Psoas muscle (tissue), 8 donors: ENCODE measurements around the gene NEIL1. TPM values are rescaled to one million over a fixed set of nuclear protein-coding genes. Genes with fewer than 3 reads are reported as not detected.

Source experiments
- ATAC-seq, 4 donors: fragments of 200-7000 bp; cut with Tn5 transposase; one replicate each; pipeline ENCODE4 v1.9.1; 2020; ENCODE audit warnings: moderate library complexity in 3 of 4, mild to moderate bottlenecking in 2 of 4
- DNase-seq, 2 donors: peaks; one replicate each; pipeline ENCODE4 v3.0.0-alpha.2; 2020
- H3K27ac ChIP-seq: fragments of 200-600 bp; one replicate; pipeline ENCODE4 v1.8.0; 2022
- H3K27me3 ChIP-seq, 3 donors: fragments of 200-600 bp in 1 of 3; one replicate each; pipeline versions ENCODE4 v1.6.1 to v1.8.0; 2013 to 2022; ENCODE audit warnings: low read length in 2 of 3, mild to moderate bottlenecking in 2 of 3, moderate library complexity in 1 of 3; ENCODE audit not compliant: insufficient read depth in 3 of 3
- H3K36me3 ChIP-seq, 2 donors: fragments of 200-600 bp in 1 of 2; one replicate each; pipeline versions ENCODE4 v1.6.1 to v1.8.0; 2013 to 2022; ENCODE audit warnings: low read depth in 1 of 2, mild to moderate bottlenecking in 1 of 2, moderate library complexity in 1 of 2; ENCODE audit not compliant: insufficient read depth in 1 of 2
- H3K4me1 ChIP-seq: fragments of 200-600 bp; one replicate; pipeline ENCODE4 v1.8.0; 2022
- H3K4me3 ChIP-seq: fragments of 200-600 bp; one replicate; pipeline ENCODE4 v1.8.0; 2022; ENCODE audit warnings: mild to moderate bottlenecking
- H3K9me3 ChIP-seq: fragments of 200-600 bp; one replicate; pipeline ENCODE4 v1.8.0; 2022
- CTCF ChIP-seq: fragments of 200-600 bp; IDR thresholded peaks from one replicate; pipeline ENCODE4 v1.8.0; 2022; ENCODE audit warnings: antibody characterized with exemption
- WGBS, 3 donors: extraction: QIAGEN DNeasy Blood & Tissue Kit; methylation state at CpG; one replicate each; pipeline versions ENCODE4 v1.1.6 to v1.1.7; 2013; 5-methylcytosine and 5-hydroxymethylcytosine counted together
- intact Hi-C, 2 donors: fragments of 100-400 bp; cut with DNase I; formaldehyde crosslinking; loops; one replicate each; pipeline versions ENCODE4 v1.11.0 to v1.14.2; 2022
- polyA plus RNA-seq, 3 donors: library from polyadenylated mRNA; stranded (reverse); fragments of 200-250 nt; gene quantifications; one replicate each; pipeline ENCODE4 v1.2.3, GENCODE V29; 2013
- total RNA-seq, 4 donors: library from RNA; stranded (reverse); fragmentation: NEBNext Ultra II Directional in 2 of 4; extraction: Animal tissue kit (Norgen Biotek cat#: 25700) in 2 of 4; gene quantifications; one replicate each; pipeline versions ENCODE4 v1.2.1 to v1.2.4, GENCODE V29; 2021 to 2023
- donor health status: healthy with polysubstance abuse.
- donor health status: DM: no; HTN: no; CAD: no; lungs with moderate emphysema.
- donor health status: Bipolar disorder and iron deficiency.
- donor health status: healthy.
- donor health status: DM: yes; HTN: yes; CAD: no.
- donor health status: DM: no; HTN: no; CAD: no.
- donor health status: DM: no; HTN: no; CAD: no.
- donor health status: DM: yes; HTN: yes; CAD: no.

NEIL1 gene
- total and polyA plus RNA-seq, 7 donors: 3.2 to 11.3 (median 4.4) TPM

- intact Hi-C loops: no loop called here
- H3K4me3 ChIP-seq: peak overlapping the region; percentile 94
- ATAC-seq (no peak), DNase-seq (no peak)
- TF ChIP-seq CTCF: no peak
- no peaks in the 10 kb centered on the region for H3K9me3 ChIP-seq
- H3K36me3 ChIP-seq: peaks cover 0 to 20% of the 10 kb centered on the region in 2 donors
- WGBS, 3 donors: 38 to 46% (median 45%) methylated on average over 3 of the region's 3 CpGs
- H3K4me1 ChIP-seq: peaks cover 12% of the 10 kb centered on the region
- H3K27me3 ChIP-seq: no peaks in the 10 kb centered on the region
- peak overlapping the region; percentile 76 for H3K27ac ChIP-seq
Measured at GRCh38 chr15:75335313-75335704, 11.5 kb upstream of the NEIL1 start.

- H3K27me3 ChIP-seq: no peaks in the 10 kb centered on the region
Measured at GRCh38 chr15:75335705-75336355, 11.0 kb upstream of the NEIL1 start, which contains the start of gene COMMD4. Gene COMMD4, plus strand, starts transcription at chr15:75336063. Its CDS starts 27 bp downstream, at chr15:75336090.

GRCh38 chr15:75338661-75339240 is 8.1 kb upstream of the NEIL1 start:
- no peak for TF ChIP-seq CTCF
- H3K4me3 ChIP-seq: no peak overlapping the region
- intact Hi-C loops: no loop called here
- H3K27ac ChIP-seq: no peak overlapping the region
- no peaks in the 10 kb centered on the region for H3K27me3 ChIP-seq
- WGBS, 3 donors: 87 to 92% (median 88%) methylated on average over 11 of the region's 11 CpGs
- H3K4me1 ChIP-seq: peaks cover 12% of the 10 kb centered on the region
- H3K9me3 ChIP-seq: no peaks in the 10 kb centered on the region
- peaks cover 0 to 31% of the 10 kb centered on the region in 2 donors for H3K36me3 ChIP-seq
- DNase-seq (no peak), ATAC-seq (no peak)

More at GRCh38 chr15:75335705-75336355, 11.0 kb upstream of the NEIL1 start, which contains the start of gene COMMD4:
- DNase-seq (peak; percentile 97 to 98), ATAC-seq (peak; percentile 95 to 98 (median 97))
- H3K4me3 ChIP-seq: peak within 1 kb of the TSS; percentile 94
- peaks cover 0 to 22% of the 10 kb centered on the region in 2 donors for H3K36me3 ChIP-seq
- 0 to 1% (median 0%) methylated on average over 39 to 42 of the region's 42 CpGs for WGBS, 3 donors
- intact Hi-C loops: no loop called here
- H3K27ac ChIP-seq: peak within 1 kb of the TSS; percentile 76
- H3K4me1 ChIP-seq: peaks cover 12% of the 10 kb centered on the region
- H3K9me3 ChIP-seq: no peaks in the 10 kb centered on the region
- no peak for TF ChIP-seq CTCF

- H3K9me3 ChIP-seq: no peaks in the 10 kb centered on the region
- ATAC-seq: no peak
- H3K27ac ChIP-seq: no peak overlapping the region
- no peak for TF ChIP-seq CTCF
- no peak for DNase-seq
- H3K4me3 ChIP-seq: no peak overlapping the region
- intact Hi-C loops: no loop called here
- WGBS, 3 donors: 88 to 94% (median 92%) methylated on average over 13 of the region's 13 CpGs
- peaks cover 12% of the 10 kb centered on the region for H3K4me1 ChIP-seq
- H3K36me3 ChIP-seq: peaks cover 0 to 31% of the 10 kb centered on the region in 2 donors
- no peaks in the 10 kb centered on the region for H3K27me3 ChIP-seq
Measured at GRCh38 chr15:75339531-75340240, 7.2 kb upstream of the NEIL1 start.
